ENCODE data around the gene SPATA6. TPM values are rescaled to one million over a fixed set of nuclear protein-coding genes. Genes with fewer than 3 reads are reported as not detected.

SPATA6 gene
- total and polyA plus RNA-seq, 2 experiments from 2014 or later = 10.6 to 13.3 TPM

DNA sequence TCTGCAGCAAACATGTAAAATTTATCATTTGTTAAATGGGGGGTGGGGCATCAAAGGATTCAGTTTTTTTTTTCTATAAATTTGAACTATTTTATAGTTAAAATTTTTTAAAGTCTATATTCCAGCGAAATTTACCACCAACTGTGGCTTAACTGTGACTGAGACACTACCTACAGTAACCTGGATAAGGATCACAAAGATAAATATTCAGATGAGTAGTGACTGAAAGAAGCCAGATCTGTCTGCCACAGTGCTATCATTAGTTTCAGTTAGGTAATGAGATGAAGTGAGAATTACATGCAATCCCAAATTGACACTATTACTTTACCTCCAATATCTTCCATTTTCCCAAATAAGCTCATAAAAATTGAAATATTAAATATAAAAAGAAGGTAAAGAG, 5.4 kb downstream of the SPATA6 start:
- no peak overlapping the region for H3K4me2 ChIP-seq
- Mint-ChIP-seq H3K27ac (peak overlapping the region; percentile 74; the same call in 1 of the 2 replicates), H3K9me3 (no peaks in the 10 kb centered on the region; the same call in 2 of the 3 replicates), H3K36me3 (ENCODE audit: low read depth) (0 out of 3 replicates have a peak, but pooled peaks cover 2% of the 10 kb centered on the region), H3K27me3 (ENCODE audit: insufficient read depth, low read depth, poor library complexity) (peaks cover 6% of the 10 kb centered on the region), H3K4me1 (peaks cover 45% of the 10 kb centered on the region), H3K4me3 (no peak overlapping the region)
- ATAC-seq = no peak
- H3K27me3 ChIP-seq (ENCODE audit: insufficient read depth) = no peaks in the 10 kb centered on the region
- peaks cover 34% of the 10 kb centered on the region for H3K4me1 ChIP-seq (ENCODE audit: insufficient read depth)
- no peak overlapping the region for H3K4me3 ChIP-seq
- H3K27ac ChIP-seq (ENCODE audit: low read depth) = no peak overlapping the region
- H3F3A ChIP-seq (replicated peaks; ENCODE audit: low read depth) = peaks cover 12% of the 10 kb centered on the region
- DNase-seq (ENCODE audit: low spot score) = no peak
- H3K79me2 ChIP-seq (replicated peaks; ENCODE audit: insufficient read depth) = peaks cover 54% of the 10 kb centered on the region
- H4K20me1 ChIP-seq (replicated peaks; ENCODE audit: insufficient read depth) = no peaks in the 10 kb centered on the region
- TF ChIP-seq JUNB (IDR thresholded peaks at IDR 0.05; ENCODE audit: unreplicated experiment) (no peak), POLR2AphosphoS5 (IDR thresholded peaks at IDR 0.05; ENCODE audit: low read depth) (no peak), EZH2phosphoT487 (IDR thresholded peaks at IDR 0.05; ENCODE audit: unreplicated experiment) (no peak), NANOG (IDR thresholded peaks at IDR 0.05; ENCODE audit: borderline replicate concordance) (no peak)
- TF ChIP-seq, protein P1, sequence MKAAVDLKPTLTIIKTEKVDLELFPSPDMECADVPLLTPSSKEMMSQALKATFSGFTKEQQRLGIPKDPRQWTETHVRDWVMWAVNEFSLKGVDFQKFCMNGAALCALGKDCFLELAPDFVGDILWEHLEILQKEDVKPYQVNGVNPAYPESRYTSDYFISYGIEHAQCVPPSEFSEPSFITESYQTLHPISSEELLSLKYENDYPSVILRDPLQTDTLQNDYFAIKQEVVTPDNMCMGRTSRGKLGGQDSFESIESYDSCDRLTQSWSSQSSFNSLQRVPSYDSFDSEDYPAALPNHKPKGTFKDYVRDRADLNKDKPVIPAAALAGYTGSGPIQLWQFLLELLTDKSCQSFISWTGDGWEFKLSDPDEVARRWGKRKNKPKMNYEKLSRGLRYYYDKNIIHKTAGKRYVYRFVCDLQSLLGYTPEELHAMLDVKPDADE (IDR thresholded peaks at IDR 0.05) = no peak
- H2AFZ ChIP-seq = no peak overlapping the region
- H3K36me3 ChIP-seq (ENCODE audit: insufficient read depth) = no peaks in the 10 kb centered on the region
- no peaks in the 10 kb centered on the region for H3K9me2 ChIP-seq (ENCODE audit: insufficient read depth)

DNA sequence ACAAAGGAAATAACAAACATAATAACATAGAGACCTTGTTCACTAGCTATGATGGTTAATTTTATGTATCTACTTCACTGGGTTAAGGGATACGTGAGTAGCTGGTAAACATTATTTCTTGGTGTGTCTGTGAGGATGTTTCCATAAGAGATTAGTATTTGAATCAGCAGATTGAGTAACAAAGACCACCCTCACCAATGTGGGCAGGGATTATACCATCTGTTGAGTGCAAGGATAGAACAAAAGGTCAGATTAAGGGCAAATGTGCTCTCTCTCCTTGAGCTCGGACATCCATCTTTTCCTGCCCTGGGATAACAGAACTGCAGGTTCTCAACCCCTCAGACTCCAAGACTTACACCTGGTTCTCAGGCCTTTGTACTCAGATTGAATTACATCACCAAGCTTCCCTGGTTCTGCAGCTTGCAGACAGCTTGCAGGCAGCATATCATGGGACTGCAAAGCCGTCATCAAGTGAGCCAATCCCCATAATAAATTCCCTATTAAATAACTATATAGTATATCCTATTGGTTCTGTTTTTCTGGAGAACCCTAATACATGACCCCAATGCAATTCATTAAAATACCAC, 9.2 kb downstream of the SPATA6 start:
- peaks cover 25% of the 10 kb centered on the region for H3K4me1 Mint-ChIP-seq
- H3K36me3 Mint-ChIP-seq (ENCODE audit: low read depth) = no peaks in the 10 kb centered on the region
- peak; percentile 73 for ATAC-seq
- no peak overlapping the region for H2AFZ ChIP-seq
- H3K27ac Mint-ChIP-seq = no peak overlapping the region
- H4K20me1 ChIP-seq (replicated peaks; ENCODE audit: insufficient read depth) = no peaks in the 10 kb centered on the region
- no peak overlapping the region for H3K4me3 Mint-ChIP-seq
- no peaks in the 10 kb centered on the region for H3K36me3 ChIP-seq (ENCODE audit: insufficient read depth)
- peaks cover 67% of the 10 kb centered on the region for H3K79me2 ChIP-seq (replicated peaks; ENCODE audit: insufficient read depth)
- H3F3A ChIP-seq (replicated peaks; ENCODE audit: low read depth) = no peaks in the 10 kb centered on the region
- peak; percentile 37 for DNase-seq (ENCODE audit: low spot score)
- H3K9me3 Mint-ChIP-seq = no peaks in the 10 kb centered on the region; the same call in 2 of the 3 replicates
- peaks cover 17% of the 10 kb centered on the region for H3K4me1 ChIP-seq (ENCODE audit: insufficient read depth)
- H3K9me2 ChIP-seq (ENCODE audit: insufficient read depth) = no peaks in the 10 kb centered on the region
- H3K4me3 ChIP-seq = no peak overlapping the region
- no peaks in the 10 kb centered on the region for H3K27me3 Mint-ChIP-seq (ENCODE audit: insufficient read depth, low read depth, poor library complexity)
- H3K27ac ChIP-seq (ENCODE audit: low read depth) = no peak overlapping the region
- TF ChIP-seq, protein P2, sequence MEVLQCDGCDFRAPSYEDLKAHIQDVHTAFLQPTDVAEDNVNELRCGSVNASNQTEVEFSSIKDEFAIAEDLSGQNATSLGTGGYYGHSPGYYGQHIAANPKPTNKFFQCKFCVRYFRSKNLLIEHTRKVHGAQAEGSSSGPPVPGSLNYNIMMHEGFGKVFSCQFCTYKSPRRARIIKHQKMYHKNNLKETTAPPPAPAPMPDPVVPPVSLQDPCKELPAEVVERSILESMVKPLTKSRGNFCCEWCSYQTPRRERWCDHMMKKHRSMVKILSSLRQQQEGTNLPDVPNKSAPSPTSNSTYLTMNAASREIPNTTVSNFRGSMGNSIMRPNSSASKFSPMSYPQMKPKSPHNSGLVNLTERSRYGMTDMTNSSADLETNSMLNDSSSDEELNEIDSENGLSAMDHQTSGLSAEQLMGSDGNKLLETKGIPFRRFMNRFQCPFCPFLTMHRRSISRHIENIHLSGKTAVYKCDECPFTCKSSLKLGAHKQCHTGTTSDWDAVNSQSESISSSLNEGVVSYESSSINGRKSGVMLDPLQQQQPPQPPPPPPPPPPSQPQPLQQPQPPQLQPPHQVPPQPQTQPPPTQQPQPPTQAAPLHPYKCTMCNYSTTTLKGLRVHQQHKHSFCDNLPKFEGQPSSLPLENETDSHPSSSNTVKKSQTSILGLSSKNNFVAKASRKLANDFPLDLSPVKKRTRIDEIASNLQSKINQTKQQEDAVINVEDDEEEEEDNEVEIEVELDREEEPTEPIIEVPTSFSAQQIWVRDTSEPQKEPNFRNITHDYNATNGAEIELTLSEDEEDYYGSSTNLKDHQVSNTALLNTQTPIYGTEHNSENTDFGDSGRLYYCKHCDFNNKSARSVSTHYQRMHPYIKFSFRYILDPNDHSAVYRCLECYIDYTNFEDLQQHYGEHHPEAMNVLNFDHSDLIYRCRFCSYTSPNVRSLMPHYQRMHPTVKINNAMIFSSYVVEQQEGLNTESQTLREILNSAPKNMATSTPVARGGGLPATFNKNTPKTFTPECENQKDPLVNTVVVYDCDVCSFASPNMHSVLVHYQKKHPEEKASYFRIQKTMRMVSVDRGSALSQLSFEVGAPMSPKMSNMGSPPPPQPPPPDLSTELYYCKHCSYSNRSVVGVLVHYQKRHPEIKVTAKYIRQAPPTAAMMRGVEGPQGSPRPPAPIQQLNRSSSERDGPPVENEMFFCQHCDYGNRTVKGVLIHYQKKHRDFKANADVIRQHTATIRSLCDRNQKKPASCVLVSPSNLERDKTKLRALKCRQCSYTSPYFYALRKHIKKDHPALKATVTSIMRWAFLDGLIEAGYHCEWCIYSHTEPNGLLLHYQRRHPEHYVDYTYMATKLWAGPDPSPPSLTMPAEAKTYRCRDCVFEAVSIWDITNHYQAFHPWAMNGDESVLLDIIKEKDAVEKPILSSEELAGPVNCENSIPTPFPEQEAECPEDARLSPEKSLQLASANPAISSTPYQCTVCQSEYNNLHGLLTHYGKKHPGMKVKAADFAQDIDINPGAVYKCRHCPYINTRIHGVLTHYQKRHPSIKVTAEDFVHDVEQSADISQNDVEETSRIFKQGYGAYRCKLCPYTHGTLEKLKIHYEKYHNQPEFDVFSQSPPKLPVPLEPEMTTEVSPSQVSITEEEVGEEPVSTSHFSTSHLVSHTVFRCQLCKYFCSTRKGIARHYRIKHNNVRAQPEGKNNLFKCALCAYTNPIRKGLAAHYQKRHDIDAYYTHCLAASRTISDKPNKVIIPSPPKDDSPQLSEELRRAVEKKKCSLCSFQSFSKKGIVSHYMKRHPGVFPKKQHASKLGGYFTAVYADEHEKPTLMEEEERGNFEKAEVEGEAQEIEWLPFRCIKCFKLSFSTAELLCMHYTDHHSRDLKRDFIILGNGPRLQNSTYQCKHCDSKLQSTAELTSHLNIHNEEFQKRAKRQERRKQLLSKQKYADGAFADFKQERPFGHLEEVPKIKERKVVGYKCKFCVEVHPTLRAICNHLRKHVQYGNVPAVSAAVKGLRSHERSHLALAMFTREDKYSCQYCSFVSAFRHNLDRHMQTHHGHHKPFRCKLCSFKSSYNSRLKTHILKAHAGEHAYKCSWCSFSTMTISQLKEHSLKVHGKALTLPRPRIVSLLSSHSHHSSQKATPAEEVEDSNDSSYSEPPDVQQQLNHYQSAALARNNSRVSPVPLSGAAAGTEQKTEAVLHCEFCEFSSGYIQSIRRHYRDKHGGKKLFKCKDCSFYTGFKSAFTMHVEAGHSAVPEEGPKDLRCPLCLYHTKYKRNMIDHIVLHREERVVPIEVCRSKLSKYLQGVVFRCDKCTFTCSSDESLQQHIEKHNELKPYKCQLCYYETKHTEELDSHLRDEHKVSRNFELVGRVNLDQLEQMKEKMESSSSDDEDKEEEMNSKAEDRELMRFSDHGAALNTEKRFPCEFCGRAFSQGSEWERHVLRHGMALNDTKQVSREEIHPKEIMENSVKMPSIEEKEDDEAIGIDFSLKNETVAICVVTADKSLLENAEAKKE (CRISPR knock-in tag; IDR thresholded peaks at IDR 0.05) = no peak
- TF ChIP-seq POLR2AphosphoS5 (IDR thresholded peaks at IDR 0.05; ENCODE audit: low read depth) = no peak
- TF ChIP-seq, protein P1 (IDR thresholded peaks at IDR 0.05) = no peak
- H3K4me2 ChIP-seq = no peak overlapping the region
- no peaks in the 10 kb centered on the region for H3K27me3 ChIP-seq (ENCODE audit: insufficient read depth)
